Activated T-cell treated with anti-CD3 and anti-CD28 coated beads, Interleukin-2, amount 50 U/mL, for 72 hours (primary cell): ENCODE measurements around the gene KDSR. TPM values are rescaled to one million over a fixed set of nuclear protein-coding genes. Genes with fewer than 3 reads are reported as not detected.
A peak's percentile ranks its signal among the peaks of the same experiment; 100 is the strongest.
"Not testable (repeated sequence)": the region's sequence is repeated elsewhere in the genome, so short reads cannot be mapped to it uniquely, and the experiment has no call there.

Experiments used
- ATAC-seq, 2 donors: fragments of 150-1000 bp; cut with Tn5 transposase; replicated peaks in 1 of 2; 2 replicates each; pipeline ENCODE4 v1.10.0; 2021; ENCODE audit warnings: moderate library complexity in 2 of 2, mild to moderate bottlenecking in 1 of 2
- DNase-seq, 2 donors: peaks; one replicate each; pipeline ENCODE4 v3.0.0; 2021 to 2022; ENCODE audit warnings: mixed read lengths in 1 of 2
- H3K27ac Mint-ChIP-seq: one replicate; pipeline ENCODE4 v1.8.0; 2022; ENCODE audit warnings: mild to moderate bottlenecking, moderate library complexity, mixed read lengths
- H3K27me3 Mint-ChIP-seq: one replicate; pipeline ENCODE4 v1.8.0; 2022; ENCODE audit warnings: low read depth, mixed read lengths
- H3K36me3 Mint-ChIP-seq, 2 donors: one replicate each; pipeline ENCODE4 v1.8.0; 2022; ENCODE audit warnings: mixed read lengths in 2 of 2, mild to moderate bottlenecking in 1 of 2; ENCODE audit not compliant: insufficient read depth in 2 of 2
- H3K4me1 Mint-ChIP-seq: one replicate; pipeline ENCODE4 v1.8.0; 2022; ENCODE audit warnings: low read depth, mixed read lengths
- H3K4me3 Mint-ChIP-seq, 2 donors: one replicate each; pipeline ENCODE4 v1.8.0; 2022; ENCODE audit warnings: mild to moderate bottlenecking in 2 of 2, mixed read lengths in 2 of 2, moderate library complexity in 2 of 2
- H3K9me3 Mint-ChIP-seq, 2 donors: one replicate each; pipeline ENCODE4 v1.8.0; 2022; ENCODE audit warnings: mixed read lengths in 2 of 2
- total RNA-seq, 2 donors: library from RNA; stranded (reverse); gene quantifications; one replicate each; pipeline ENCODE4 v1.2.3, GENCODE V29; 2022

The KDSR gene
- total RNA-seq, 2 donors from 2014 or later: 69.6 to 81.0 TPM

- Mint-ChIP-seq H3K4me1 (peaks cover 26% of the 10 kb centered on the region), H3K36me3 (peaks cover 3 to 9% of the 10 kb centered on the region in 2 donors), H3K27me3 (no peaks in the 10 kb centered on the region), H3K9me3 (peaks cover 2 to 3% of the 10 kb centered on the region in 2 donors), H3K4me3 (no peak overlapping the region), H3K27ac (no peak overlapping the region)
- DNase-seq (no peak), ATAC-seq (no peak)
These were observed 15.8 kb upstream of the KDSR start for GRCh38 chr18:63382843-63383242.

DNA sequence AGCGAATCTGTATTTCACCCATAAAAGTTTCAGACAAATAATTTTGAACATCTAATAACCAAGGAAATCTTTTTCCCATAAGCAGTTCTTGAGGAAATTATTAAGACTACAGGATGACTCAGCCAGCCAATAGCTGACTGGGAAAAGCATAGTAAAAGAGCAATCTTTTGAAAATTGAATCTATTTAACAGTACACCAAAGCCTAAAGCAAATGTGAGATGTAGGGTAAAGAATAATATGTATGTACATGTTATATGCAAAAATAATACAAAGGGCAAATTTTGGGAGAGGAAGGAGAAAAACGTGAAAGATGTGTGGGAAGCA, 12.6 kb upstream of the KDSR start:
- Mint-ChIP-seq H3K9me3 (peaks cover 5 to 6% of the 10 kb centered on the region in 2 donors), H3K4me1 (peaks cover 31% of the 10 kb centered on the region), H3K4me3 (peak overlapping the region in 1 of 2 donors; percentile 88), H3K27me3 (no peaks in the 10 kb centered on the region), H3K27ac (peak overlapping the region; percentile 95), H3K36me3 (peaks cover 8 to 9% of the 10 kb centered on the region in 2 donors)
- no peak for DNase-seq
- no peak for ATAC-seq

DNA sequence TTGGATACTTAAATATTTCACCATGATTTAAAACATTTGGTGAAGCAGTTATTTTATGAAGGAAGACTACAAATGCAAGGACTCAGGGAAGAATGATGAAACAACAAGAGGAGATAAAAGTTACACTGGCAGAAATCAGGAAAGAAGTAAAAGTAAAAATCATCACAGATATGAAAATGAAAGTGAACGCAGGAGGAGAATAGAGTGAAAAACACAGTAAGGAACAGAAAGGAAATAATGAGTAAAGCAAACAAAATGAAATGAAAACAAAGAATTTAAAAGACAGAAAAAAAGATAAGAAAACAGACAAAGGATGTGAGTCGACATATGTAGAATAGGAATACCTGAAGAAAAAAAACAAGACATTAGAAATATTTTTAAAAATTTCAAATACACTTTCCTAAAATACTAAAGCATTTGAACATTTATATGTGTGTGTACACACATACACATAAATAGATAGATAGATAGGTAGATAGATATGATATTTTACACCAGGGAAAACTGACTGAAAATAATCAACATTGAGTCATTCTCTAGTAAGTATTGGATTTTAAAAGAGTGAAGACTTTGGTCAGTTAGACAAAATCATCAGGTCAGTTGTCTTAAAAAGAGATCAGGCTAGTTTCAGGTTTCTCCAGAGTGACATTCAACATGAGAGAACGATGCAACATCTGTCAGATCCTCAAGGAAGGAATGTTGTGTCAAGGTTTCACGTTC, 12.1 kb upstream of the KDSR start:
- Mint-ChIP-seq H3K36me3 (peaks cover 8 to 9% of the 10 kb centered on the region in 2 donors), H3K4me3 (peak overlapping the region; percentile 58 to 88), H3K27me3 (no peaks in the 10 kb centered on the region), H3K4me1 (peaks cover 31% of the 10 kb centered on the region), H3K9me3 (peaks cover 5 to 6% of the 10 kb centered on the region in 2 donors), H3K27ac (peak overlapping the region; percentile 95)
- peak; percentile 57 to 61 for ATAC-seq
- no peak for DNase-seq

DNA sequence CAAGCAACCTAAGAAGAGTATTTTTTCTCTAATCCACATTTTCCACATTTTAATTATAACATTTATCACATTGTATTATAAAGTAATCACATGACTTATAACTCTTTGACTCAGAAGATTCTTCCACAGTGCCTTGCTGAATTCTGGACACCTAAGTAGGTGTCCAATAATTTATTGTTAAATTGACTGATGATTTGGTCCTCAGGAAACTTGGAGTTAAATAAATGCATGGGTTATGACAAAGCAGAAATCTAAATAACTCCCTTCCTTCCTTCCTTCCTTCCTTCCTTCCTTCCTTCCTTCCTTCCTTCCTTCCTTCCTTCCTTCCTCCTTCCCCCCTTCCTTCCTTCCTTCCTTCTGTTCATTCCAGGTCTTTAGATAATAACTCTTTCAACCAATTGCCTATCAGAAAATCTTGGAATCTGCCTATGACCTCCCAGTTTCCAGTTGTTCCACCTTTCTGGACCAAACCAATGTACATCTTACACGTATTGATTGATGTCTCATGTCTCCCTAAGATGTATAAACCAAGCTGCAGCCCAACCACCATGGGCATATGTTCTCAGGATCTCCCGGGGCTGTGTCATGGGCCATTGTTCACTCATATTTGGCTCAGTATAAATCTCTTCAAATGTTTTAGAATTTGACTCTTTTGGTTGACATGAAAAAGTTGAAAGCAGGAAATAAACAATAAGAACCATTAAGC, 10.4 kb upstream of the KDSR start:
- H3K36me3 Mint-ChIP-seq: peaks cover 0 to 5% of the 10 kb centered on the region in 2 donors
- no peaks in the 10 kb centered on the region for H3K27me3 Mint-ChIP-seq
- no peak overlapping the region for H3K27ac Mint-ChIP-seq

DNA sequence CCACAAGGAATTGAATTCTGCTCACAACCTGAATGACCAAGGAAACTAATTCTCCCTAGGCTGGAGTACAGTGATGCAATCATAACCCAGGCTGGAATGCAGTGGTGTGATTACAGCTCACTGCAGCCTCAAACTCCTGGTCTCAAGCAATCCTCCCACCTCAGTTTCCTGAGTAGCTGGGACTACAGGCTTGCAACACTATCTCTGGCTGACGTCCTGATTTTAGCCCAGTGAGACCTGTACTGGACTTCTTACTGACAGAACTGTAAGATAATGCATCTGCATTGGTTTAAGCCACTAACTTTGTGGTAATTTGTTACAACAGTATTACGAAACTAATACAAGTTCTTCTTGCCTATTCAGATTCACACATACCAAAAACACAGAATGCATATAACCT, 9.5 kb upstream of the KDSR start:
- H3K36me3 Mint-ChIP-seq: peaks cover 0 to 5% of the 10 kb centered on the region in 2 donors
- peaks cover 2 to 5% of the 10 kb centered on the region in 2 donors for H3K9me3 Mint-ChIP-seq

More for the DNA sequence above, 10.4 kb upstream of the KDSR start:
- H3K4me1 Mint-ChIP-seq: peaks cover 31% of the 10 kb centered on the region
- no peak overlapping the region for H3K4me3 Mint-ChIP-seq
- ATAC-seq: no peak
- H3K9me3 Mint-ChIP-seq: peaks cover 2 to 5% of the 10 kb centered on the region in 2 donors
- no peak for DNase-seq

DNA sequence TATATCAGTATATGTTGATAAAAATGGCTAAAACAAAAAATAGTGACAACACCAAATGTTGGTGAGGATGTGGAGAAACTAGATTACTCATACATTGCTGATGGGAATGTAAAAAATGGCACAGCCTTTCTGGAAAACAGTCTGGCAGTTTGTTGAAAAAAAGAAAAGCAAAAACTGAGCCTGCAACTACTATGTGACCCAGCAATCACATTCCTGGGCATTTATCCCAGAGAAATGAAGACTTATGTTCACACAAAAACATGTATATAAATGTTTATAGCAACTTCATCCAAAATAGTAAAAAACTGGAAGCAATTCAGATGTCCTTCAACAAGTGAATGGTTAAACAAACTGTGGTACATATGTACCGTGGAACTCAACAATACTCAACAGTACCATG, 7.5 kb upstream of the KDSR start:
- Mint-ChIP-seq H3K36me3 (peaks cover 0 to 11% of the 10 kb centered on the region in 2 donors), H3K27me3 (no peaks in the 10 kb centered on the region), H3K9me3 (peaks cover 2 to 5% of the 10 kb centered on the region in 2 donors), H3K4me3 (no peak overlapping the region), H3K4me1 (peaks cover 20% of the 10 kb centered on the region), H3K27ac (no peak overlapping the region)
- no peak for ATAC-seq
- no peak for DNase-seq

More for the DNA sequence above, 9.5 kb upstream of the KDSR start:
- Mint-ChIP-seq H3K27me3 (no peaks in the 10 kb centered on the region), H3K4me3 (no peak overlapping the region), H3K27ac (no peak overlapping the region), H3K4me1 (peaks cover 31% of the 10 kb centered on the region)
- ATAC-seq (no peak), DNase-seq (no peak)

DNA sequence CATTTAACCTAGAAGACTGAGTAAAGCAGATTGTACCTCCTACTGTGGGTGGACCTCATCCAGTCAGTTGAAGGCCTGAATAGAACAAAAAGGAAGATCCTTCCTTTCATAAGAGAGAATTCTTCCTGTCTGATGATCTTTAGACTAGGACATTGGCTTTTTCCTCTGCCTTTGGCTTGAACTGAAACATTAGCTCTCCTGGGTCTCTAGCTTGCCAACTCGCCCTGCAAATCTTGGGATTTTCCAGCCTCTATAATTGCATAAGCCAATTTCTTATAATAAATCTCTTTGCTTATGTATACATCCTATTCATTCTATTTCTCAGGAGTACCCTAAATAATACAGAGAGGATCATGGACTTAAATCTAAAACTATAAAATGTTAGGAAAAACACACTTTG, 6.2 kb upstream of the KDSR start:
- ATAC-seq: no peak
- no peak for DNase-seq
- Mint-ChIP-seq H3K27me3 (no peaks in the 10 kb centered on the region), H3K36me3 (peaks cover 2 to 21% of the 10 kb centered on the region in 2 donors), H3K4me3 (no peak overlapping the region), H3K9me3 (peaks cover 6 to 8% of the 10 kb centered on the region in 2 donors), H3K27ac (no peak overlapping the region), H3K4me1 (peaks cover 15% of the 10 kb centered on the region)

DNA sequence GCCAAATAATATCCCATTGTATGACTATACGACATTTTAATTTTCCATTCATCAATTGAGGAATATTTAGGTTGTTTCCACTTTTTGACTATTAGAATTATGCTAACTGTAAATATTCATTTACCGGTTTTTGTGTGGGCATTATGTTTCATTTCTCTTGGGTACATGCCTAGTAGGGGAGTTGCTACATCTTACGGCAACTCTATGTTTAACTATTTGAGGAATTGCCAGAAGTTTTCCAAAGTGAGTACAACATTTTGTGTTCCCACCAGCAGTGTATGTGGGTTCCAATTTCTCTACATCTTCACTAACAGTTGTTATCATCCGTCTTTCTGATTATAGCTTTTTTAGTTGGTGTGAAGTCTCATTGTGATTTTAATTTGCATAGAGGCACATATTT, 1.6 kb upstream of the KDSR start:
- no peaks in the 10 kb centered on the region for H3K27me3 Mint-ChIP-seq
- peaks cover 41% of the 10 kb centered on the region for H3K4me1 Mint-ChIP-seq
- peaks cover 3 to 6% of the 10 kb centered on the region in 2 donors for H3K9me3 Mint-ChIP-seq
- peak overlapping the region; percentile 96 for H3K4me3 Mint-ChIP-seq
- peak overlapping the region; percentile 88 for H3K27ac Mint-ChIP-seq
- DNase-seq (no peak), ATAC-seq (no peak)
- H3K36me3 Mint-ChIP-seq: peaks cover 12 to 24% of the 10 kb centered on the region in 2 donors

DNA sequence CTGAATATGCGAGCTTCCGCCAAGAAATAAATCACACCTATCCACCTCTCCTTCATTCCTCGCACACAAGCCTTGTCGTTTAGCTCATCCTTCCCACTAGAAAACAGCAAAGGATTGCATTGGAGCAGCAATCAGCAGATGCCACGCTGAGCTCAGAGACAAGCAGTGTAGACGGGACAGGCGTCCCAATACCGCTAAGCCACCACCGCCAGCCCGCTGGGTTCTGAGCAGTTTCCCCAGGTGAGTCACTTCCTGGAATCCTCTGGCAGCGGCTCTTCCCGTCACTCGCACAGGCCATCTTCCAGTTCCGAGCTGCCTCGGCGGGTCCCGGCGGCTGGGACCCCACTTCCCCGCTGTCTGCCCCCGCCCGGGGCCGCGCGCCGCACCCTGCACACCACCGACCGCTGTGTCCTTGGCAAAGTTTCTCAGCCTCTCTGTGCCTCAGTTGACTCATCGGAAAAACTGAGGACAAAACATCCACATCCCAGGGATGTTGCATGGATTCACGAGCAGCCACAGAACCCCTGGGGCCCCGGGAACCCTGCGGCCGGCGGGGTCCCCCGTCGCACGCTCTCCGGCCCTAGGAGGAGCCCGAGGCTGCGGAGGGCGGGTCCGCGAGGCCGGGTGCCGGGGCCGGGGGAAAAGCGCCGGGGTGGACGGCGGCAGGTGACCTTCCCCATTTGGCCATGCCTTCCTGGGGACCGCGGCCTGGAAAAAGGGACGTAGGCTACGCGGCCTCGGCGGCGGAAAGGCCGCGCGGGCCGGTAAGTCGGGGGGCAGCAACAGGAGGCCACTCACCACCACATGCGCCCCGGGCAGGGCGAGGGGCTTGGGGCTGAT, 573 bp downstream of the KDSR start:
- DNase-seq (peak; percentile 75 to 82), ATAC-seq (peak; percentile 63 to 66)
- Mint-ChIP-seq H3K4me1 (peaks cover 47% of the 10 kb centered on the region), H3K4me3 (peak overlapping the region; percentile 96), H3K27me3 (no peaks in the 10 kb centered on the region), H3K36me3 (peaks cover 15 to 37% of the 10 kb centered on the region in 2 donors), H3K9me3 (peaks cover 3 to 6% of the 10 kb centered on the region in 2 donors), H3K27ac (peak overlapping the region; percentile 92)

GRCh38 chr18:63365876-63366212, 1.2 kb downstream of the KDSR start:
- Mint-ChIP-seq H3K4me1 (peaks cover 47% of the 10 kb centered on the region), H3K27me3 (no peaks in the 10 kb centered on the region), H3K4me3 (peak overlapping the region; percentile 96), H3K27ac (peak overlapping the region; percentile 92), H3K9me3 (peaks cover 3 to 6% of the 10 kb centered on the region in 2 donors), H3K36me3 (peaks cover 15 to 33% of the 10 kb centered on the region in 2 donors)
- peak; percentile 8 to 21 for DNase-seq
- ATAC-seq: no peak

GRCh38 chr18:63363951-63364350, 3.1 kb downstream of the KDSR start:
- H3K27me3 Mint-ChIP-seq: no peaks in the 10 kb centered on the region
- no peak for ATAC-seq
- peak overlapping the region; percentile 2 to 35 for H3K4me3 Mint-ChIP-seq
- peaks cover 2 to 5% of the 10 kb centered on the region in 2 donors for H3K9me3 Mint-ChIP-seq
- H3K36me3 Mint-ChIP-seq: peaks cover 15 to 39% of the 10 kb centered on the region in 2 donors
- H3K27ac Mint-ChIP-seq: peak overlapping the region; percentile 0
- H3K4me1 Mint-ChIP-seq: peaks cover 46% of the 10 kb centered on the region
- DNase-seq: no peak

DNA sequence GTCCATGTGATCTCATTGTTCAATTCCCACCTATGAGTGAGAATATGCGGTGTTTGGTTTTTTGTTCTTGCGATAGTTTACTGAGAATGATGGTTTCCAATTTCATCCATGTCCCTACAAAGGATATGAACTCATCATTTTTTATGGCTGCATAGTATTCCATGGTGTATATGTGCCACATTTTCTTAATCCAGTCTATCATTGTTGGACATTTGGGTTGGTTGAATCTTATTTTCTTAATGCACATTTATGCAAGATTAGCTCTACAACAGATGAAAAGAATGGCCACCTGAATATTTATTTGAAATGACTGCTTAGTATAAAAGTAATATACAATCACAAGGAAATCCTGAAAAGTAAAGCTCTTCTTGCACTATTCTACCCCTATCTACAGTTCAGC, 3.6 kb downstream of the KDSR start:
- not testable (repeated sequence) for ATAC-seq, H3K9me3 Mint-ChIP-seq, H3K27ac Mint-ChIP-seq, DNase-seq, H3K27me3 Mint-ChIP-seq
- Mint-ChIP-seq H3K4me1 (peaks cover 41% of the 10 kb centered on the region), H3K4me3 (peak overlapping the region in 1 of 2 donors; percentile 35), H3K36me3 (peaks cover 15 to 37% of the 10 kb centered on the region in 2 donors)
